Muscle layer of duodenum (tissue), 2 donors: ENCODE results near the gene BPIFB1.

Experiments
- H3K27ac ChIP-seq: one replicate; pipeline ENCODE4 v1.7.0; 2013; ENCODE audit warnings: mild to moderate bottlenecking, low read length
- H3K27me3 ChIP-seq: one replicate; pipeline ENCODE4 v1.7.0; 2013; ENCODE audit warnings: low read depth, mild to moderate bottlenecking, control low read depth, low read length
- H3K36me3 ChIP-seq, 2 donors: one replicate each; pipeline ENCODE4 v1.7.0; 2013; ENCODE audit warnings: low read length in 2 of 2, control low read depth in 1 of 2, mild to moderate bottlenecking in 1 of 2; ENCODE audit not compliant: insufficient read depth in 2 of 2, control insufficient read depth in 1 of 2
- H3K4me1 ChIP-seq, 2 donors: one replicate each; pipeline ENCODE4 v1.7.0; 2013; ENCODE audit warnings: low read length in 2 of 2, mild to moderate bottlenecking in 2 of 2, control low read depth in 1 of 2, moderate library complexity in 1 of 2; ENCODE audit not compliant: insufficient read depth in 2 of 2, control insufficient read depth in 1 of 2
- H3K4me3 ChIP-seq, 2 donors: one replicate each; pipeline ENCODE4 v1.7.0; 2013; ENCODE audit warnings: low read length in 2 of 2, low read depth in 1 of 2, mild to moderate bottlenecking in 1 of 2
- H3K9me3 ChIP-seq, 2 donors: one replicate each; pipeline ENCODE4 v1.7.0; 2013; ENCODE audit warnings: low read length in 2 of 2, control low read depth in 1 of 2, mild to moderate bottlenecking in 1 of 2; ENCODE audit not compliant: control insufficient read depth in 1 of 2
- donor health status: healthy.

BPIFB1 gene

DNA sequence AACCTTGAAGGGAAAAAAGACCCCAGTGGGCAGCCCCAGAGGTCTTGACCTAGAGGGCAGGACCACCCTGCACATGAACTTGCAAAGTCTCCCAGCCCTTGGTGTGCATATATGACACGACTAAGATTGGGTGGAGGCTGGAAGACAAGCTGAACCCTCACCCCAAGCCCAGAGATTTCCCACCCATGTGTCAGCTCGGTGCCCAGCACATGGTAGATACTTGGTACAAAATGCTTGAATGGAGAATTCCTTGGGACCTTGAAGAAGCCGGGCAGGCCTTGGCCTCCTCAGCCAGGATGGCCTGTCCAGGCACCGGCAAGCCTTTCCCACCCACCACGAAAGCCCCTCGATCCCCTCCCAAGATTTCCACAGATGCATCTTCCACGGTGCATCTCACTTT is 50.6 kb downstream of the BPIFB1 start:
- H3K4me1 ChIP-seq = no peaks in the 10 kb centered on the region
- no peaks in the 10 kb centered on the region for H3K9me3 ChIP-seq
- no peak overlapping the region for H3K4me3 ChIP-seq
- H3K27me3 ChIP-seq = no peaks in the 10 kb centered on the region
- H3K27ac ChIP-seq = no peak overlapping the region
- no peaks in the 10 kb centered on the region for H3K36me3 ChIP-seq

DNA sequence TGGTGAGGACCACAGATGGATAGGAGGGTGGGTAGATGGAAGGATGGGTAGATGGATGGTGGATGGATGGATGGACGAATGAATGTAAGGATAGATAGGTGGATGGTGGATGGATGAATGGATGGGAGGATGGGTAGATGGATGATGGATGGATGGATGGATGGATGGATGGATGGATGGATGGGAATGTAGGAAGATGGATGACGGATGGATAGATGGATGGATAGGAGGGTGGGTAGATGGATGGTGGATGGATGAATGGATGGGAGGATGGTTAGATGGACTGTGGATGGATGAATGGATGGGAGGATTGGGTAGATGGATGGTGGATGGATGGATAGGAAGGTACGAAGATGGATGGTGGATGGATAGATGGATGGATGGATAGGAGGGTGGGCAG is 51.1 kb downstream of the BPIFB1 start:
- Histone ChIP-seq H3K4me3 (no peak overlapping the region), H3K27me3 (no peaks in the 10 kb centered on the region), H3K9me3 (no peaks in the 10 kb centered on the region), H3K4me1 (no peaks in the 10 kb centered on the region), H3K27ac (no peak overlapping the region), H3K36me3 (no peaks in the 10 kb centered on the region)

DNA sequence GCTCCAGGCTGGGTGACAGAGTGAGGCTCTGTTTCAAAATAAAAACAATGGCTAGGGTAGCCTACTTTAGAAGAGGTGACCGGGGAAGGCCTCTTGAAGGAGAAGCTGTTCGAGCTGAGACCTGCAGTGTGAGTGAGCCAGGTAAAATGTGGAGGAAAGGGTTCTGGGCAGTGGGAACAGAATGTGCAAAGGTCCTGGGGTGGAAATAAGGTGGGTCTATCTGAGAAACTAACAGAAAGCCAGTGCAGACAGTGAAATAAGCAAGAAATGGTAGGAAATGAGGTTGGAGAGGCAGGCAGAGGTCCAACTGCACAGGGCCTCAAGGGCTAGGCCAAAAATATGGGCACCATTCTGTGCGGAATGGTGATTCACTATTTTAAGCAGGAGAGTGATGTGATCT is 53.4 kb downstream of the BPIFB1 start:
- Histone ChIP-seq H3K27me3 (no peaks in the 10 kb centered on the region), H3K27ac (no peak overlapping the region), H3K9me3 (no peaks in the 10 kb centered on the region), H3K36me3 (no peaks in the 10 kb centered on the region), H3K4me1 (no peaks in the 10 kb centered on the region), H3K4me3 (no peak overlapping the region)

- Histone ChIP-seq H3K9me3 (no peaks in the 10 kb centered on the region), H3K27me3 (no peaks in the 10 kb centered on the region), H3K27ac (no peak overlapping the region), H3K4me3 (no peak overlapping the region), H3K36me3 (no peaks in the 10 kb centered on the region), H3K4me1 (no peaks in the 10 kb centered on the region)
These were observed 54.1 kb downstream of the BPIFB1 start for GRCh38 chr20:33337119-33337518.

DNA sequence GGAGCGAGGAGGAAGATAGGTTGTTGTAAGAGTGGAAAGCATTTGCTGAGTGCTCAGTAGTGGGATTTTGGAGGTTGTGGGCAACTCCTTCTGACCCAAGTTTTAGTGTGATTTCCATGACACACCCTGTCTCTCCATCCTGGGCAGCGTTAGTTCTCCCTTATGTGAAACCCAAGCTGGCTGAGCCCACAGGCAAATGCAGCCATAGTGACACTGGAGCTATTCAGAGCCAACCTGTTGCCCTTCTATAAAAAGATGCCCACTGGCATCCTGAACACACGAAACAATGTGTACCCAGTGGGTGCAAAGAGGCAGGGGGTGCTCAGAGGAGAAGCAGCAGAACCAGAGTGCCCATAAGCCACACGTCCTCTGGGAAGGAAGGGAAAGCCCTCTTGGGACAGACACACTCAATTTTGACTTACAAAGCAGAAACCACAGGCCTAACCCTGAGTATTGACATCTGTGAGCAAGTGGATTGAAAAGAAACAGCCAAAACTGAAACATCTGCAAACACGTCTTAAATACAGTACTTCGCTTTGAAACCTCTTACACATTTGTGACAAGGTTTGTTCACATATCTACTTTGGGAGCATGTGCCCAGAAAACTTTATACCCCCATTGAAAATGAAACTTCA is 54.6 kb downstream of the BPIFB1 start:
- Histone ChIP-seq H3K27me3 (no peaks in the 10 kb centered on the region), H3K4me3 (no peak overlapping the region), H3K36me3 (no peaks in the 10 kb centered on the region), H3K9me3 (no peaks in the 10 kb centered on the region), H3K27ac (no peak overlapping the region), H3K4me1 (no peaks in the 10 kb centered on the region)

- H3K27me3 ChIP-seq = no peaks in the 10 kb centered on the region
- H3K4me3 ChIP-seq = no peak overlapping the region
- H3K36me3 ChIP-seq = no peaks in the 10 kb centered on the region
- no peaks in the 10 kb centered on the region for H3K9me3 ChIP-seq
- H3K27ac ChIP-seq = no peak overlapping the region
- H3K4me1 ChIP-seq = no peaks in the 10 kb centered on the region
These were observed 55.6 kb downstream of the BPIFB1 start for GRCh38 chr20:33338467-33339258.

GRCh38 chr20:33339515-33340058 is 56.6 kb downstream of the BPIFB1 start:
- Histone ChIP-seq H3K27me3 (no peaks in the 10 kb centered on the region), H3K27ac (no peak overlapping the region), H3K36me3 (no peaks in the 10 kb centered on the region), H3K9me3 (no peaks in the 10 kb centered on the region), H3K4me1 (no peaks in the 10 kb centered on the region), H3K4me3 (no peak overlapping the region)

DNA sequence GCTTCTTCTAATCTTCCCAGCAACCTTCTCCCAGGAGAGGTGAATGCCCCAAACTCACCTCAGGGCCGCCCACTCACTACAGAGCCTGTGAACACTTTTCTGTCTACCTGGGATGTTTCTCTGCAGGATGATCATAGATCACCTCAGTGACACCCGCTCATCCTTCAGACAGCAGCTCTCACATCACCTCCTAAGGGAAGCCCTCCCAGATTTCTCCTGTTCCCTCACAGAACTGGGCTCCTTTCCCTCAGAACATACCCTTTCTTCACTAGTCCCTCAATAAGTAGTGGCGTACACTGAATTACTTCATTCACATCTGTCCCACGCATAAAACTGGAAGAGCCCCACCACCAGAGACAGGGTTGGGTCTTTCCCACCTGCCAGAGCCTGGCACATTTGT is 60.5 kb downstream of the BPIFB1 start:
- Histone ChIP-seq H3K4me3 (no peak overlapping the region), H3K27me3 (no peaks in the 10 kb centered on the region), H3K36me3 (peaks cover 0 to 5% of the 10 kb centered on the region in 2 donors), H3K4me1 (no peaks in the 10 kb centered on the region), H3K27ac (no peak overlapping the region), H3K9me3 (no peaks in the 10 kb centered on the region)

GRCh38 chr20:33345342-33345741 is 62.3 kb downstream of the BPIFB1 start:
- H3K4me3 ChIP-seq = no peak overlapping the region
- H3K9me3 ChIP-seq = no peaks in the 10 kb centered on the region
- H3K27me3 ChIP-seq = no peaks in the 10 kb centered on the region
- H3K27ac ChIP-seq = no peak overlapping the region
- no peaks in the 10 kb centered on the region for H3K4me1 ChIP-seq
- H3K36me3 ChIP-seq = peaks cover 7 to 13% of the 10 kb centered on the region in 2 donors

DNA sequence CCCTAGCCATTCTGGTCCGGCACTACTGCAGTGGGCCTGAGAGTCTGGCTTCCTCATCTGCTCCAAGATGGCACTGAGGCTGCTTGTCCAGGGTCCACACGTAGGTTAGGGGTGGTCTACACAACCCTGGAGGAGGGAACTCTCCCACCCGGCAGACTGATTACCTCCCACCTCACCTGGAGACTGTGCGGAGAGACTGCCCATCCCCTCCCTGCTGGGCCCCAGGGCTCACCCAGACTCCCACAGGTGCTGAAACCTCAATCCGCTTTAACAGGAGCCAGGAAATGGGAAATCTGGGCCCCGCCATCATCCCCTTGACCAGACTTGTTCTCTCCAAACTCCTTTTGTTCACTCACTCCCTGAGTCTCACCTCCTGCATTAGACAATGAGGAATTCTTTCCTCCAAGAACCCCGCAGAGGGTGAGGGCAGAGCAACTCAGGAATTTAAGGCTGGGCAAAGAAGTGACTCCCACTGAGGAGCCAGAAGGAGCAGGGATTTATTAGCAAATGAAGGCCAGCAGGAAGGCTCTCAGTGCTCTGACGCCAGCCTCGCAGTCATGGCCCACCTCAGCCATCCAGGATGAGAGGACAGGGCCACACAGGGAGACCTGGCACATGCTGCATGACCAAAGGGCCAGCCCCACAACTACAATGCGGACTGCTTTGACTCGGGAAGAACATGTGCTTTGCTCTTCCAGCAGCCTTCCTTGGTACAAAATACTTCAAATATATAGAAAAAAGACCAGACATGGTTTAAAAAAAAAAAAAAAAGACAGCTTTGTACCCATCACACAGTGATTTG is 65.3 kb downstream of the BPIFB1 start:
- no peaks in the 10 kb centered on the region for H3K4me1 ChIP-seq
- peaks cover 7 to 23% of the 10 kb centered on the region in 2 donors for H3K36me3 ChIP-seq
- no peak overlapping the region for H3K27ac ChIP-seq
- H3K4me3 ChIP-seq = no peak overlapping the region
- H3K27me3 ChIP-seq = no peaks in the 10 kb centered on the region
- no peaks in the 10 kb centered on the region for H3K9me3 ChIP-seq

DNA sequence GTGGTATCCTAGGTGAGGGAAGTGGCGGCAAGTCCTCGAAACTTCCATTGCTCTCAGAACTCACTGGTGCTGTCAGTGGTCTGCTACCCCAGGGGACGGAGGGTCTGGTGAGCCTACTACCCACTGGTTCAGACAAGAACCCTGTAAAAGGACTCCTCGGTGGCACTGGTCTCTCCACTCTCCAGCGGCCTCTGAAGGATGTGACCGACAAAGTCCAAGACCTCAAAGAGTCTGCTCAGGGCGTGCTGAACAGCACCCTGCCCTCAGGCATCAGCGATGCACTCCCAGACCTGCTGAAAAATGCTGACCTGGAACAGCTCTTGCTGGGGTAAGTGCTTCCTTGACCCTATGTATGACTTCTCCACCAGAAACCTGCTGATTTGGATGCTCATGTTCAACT is 66.5 kb downstream of the BPIFB1 start:
- Histone ChIP-seq H3K27ac (no peak overlapping the region), H3K4me3 (no peak overlapping the region), H3K27me3 (no peaks in the 10 kb centered on the region), H3K4me1 (no peaks in the 10 kb centered on the region), H3K36me3 (peaks cover 7 to 28% of the 10 kb centered on the region in 2 donors), H3K9me3 (no peaks in the 10 kb centered on the region)
